ENCODE data around the gene PDHX.
A peak's percentile ranks its signal among the peaks of the same experiment; 100 is the strongest.
"Not testable (repeated sequence)": the region's sequence is repeated elsewhere in the genome, so short reads cannot be mapped to it uniquely, and the experiment has no call there.

Gene PDHX

GRCh38 chr11:35017528-35018342 lies 101.3 kb downstream of the PDHX start:
- no peak for DNase-seq (ENCODE audit: low spot score)

DNA sequence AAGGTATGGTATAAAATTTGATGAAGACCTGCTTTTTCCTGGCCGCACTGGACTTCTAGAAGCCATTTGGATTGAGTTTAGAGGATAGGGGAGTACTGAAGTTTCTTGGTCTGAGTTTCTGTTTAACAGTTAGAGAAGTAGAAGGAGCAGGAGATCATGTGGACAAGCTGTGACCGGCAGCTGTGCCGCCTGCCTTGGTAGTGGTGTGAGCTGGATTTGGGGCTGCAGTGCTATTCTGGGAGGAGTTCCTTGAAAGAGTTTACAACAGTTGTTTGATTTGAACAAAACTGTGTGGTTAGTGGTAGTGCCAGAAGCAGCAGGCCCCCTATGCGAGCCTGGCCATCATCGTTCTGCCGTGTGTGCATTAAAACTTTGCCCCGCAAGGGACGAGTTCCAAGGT lies 105.2 kb downstream of the PDHX start:
- DNase-seq (ENCODE audit: low spot score): no peak

DNA sequence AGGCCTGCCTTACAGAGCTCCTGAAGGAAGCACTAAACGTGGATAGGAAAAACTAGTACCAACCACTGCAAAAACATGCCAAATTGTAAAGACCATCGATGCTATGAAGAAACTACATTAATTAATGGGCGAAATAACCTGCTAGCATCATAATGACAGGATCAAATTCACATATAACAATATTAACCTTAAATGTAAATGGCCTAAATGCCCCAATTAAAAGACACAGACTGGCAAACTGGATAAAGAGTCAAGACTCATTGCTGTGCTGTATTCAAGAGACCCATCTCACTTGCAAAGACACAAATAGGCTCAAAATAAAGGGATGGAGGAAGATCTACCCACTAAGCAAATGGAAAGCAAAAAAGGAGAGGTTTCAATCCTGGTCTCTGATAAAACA lies 107.5 kb downstream of the PDHX start:
- DNase-seq (ENCODE audit: low spot score): not testable (repeated sequence)

GRCh38 chr11:35028007-35028406 lies 111.6 kb downstream of the PDHX start:
- DNase-seq (ENCODE audit: low spot score): not testable (repeated sequence)

GRCh38 chr11:35029979-35030682 lies 113.7 kb downstream of the PDHX start:
- DNase-seq (ENCODE audit: low spot score): peak; percentile 12

DNA sequence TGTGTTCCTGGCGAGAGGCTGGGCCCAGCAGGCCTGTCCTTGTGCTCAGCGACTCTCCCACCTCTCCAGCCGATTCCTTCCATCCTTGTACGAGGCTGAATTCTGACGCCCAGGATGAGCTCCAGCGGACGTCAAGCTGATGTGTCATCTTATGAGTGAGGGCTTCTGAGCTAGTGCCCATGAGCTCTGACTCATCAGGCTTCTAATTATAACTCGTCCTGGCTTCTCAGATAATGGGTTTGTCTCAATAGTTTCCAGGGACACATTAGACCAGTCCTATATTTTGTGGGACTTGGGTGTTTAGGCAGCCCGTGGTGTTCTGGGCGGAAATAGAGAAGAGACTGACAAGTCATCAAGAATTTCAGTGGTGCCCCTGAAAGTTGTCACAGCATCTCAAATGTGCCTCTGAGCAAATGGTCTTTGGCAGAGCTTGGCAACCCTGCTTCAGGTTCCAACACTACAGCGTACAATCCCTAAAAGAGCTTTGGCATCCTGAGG lies 114.3 kb downstream of the PDHX start:
- DNase-seq (ENCODE audit: low spot score): peak; percentile 59

DNA sequence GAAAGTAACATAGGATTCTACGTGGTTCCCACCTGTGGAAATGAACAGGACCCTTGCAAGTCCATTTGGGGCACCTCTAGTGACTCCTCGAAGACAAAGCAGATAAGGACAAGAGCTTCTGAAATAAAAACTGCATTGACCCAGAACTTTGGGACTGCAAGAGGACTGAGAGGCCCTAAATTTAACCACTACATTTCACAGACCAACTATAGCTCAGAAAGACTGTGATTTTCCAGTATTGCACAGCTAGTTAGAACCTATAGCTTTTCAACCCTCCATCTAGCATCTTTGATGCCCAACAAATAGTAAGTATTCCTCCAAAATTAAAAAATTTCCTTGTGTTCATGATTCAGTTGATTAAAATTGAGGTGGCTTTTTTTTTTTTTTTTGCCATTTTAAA lies 114.9 kb downstream of the PDHX start:
- no peak for DNase-seq (ENCODE audit: low spot score)

DNA sequence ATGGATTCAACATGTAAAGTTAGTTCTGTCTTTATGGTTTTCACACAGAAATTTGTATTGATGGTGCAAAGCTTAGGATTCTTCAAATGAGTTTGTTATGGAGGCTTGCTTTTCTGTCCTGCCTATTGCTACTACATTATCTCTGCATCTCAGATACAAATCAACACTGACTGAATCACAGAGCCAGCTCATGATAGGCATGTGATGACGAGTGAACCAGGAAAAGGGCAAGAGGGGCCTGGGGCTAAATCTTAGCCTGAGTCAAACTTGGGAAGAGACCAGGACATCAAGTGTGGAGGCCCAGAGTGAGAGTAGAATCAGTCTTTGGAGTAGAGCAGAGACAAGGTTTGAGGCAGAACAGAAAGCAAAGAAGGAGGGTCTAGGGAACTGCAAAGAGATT lies 115.4 kb downstream of the PDHX start:
- DNase-seq (ENCODE audit: low spot score): no peak

GRCh38 chr11:35033011-35033410 lies 116.6 kb downstream of the PDHX start:
- no peak for DNase-seq (ENCODE audit: low spot score)

GRCh38 chr11:35034401-35034800 lies 118.0 kb downstream of the PDHX start:
- no peak for DNase-seq (ENCODE audit: low spot score)

- DNase-seq (ENCODE audit: low spot score): peak; percentile 40
These were observed 119.5 kb downstream of the PDHX start for GRCh38 chr11:35035894-35036408.

DNA sequence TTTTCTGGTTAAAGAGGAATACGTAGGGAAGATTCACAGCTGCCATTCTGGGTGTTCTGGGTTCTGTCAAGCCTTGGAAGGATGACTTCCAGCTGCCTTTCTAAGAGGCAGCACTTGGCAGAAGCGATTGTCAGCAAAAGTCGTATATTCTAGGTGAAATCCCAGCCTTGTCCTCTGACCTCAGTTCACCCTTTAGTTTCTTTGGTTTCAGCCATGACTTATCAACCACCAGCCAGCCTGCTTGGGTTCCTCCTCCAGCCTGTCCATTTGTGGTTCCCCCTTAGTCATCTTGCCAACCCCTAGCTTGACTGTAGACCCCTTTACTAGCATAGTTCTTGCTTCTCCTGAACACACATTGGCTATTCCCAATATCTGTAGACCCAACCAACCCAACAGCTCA lies 120.2 kb downstream of the PDHX start:
- DNase-seq (ENCODE audit: low spot score): no peak

- no peak for DNase-seq (ENCODE audit: low spot score)
These were observed 122.0 kb downstream of the PDHX start for GRCh38 chr11:35038211-35038928.

- DNase-seq (ENCODE audit: low spot score): no peak
These were observed 122.7 kb downstream of the PDHX start for GRCh38 chr11:35039076-35039475.

DNA sequence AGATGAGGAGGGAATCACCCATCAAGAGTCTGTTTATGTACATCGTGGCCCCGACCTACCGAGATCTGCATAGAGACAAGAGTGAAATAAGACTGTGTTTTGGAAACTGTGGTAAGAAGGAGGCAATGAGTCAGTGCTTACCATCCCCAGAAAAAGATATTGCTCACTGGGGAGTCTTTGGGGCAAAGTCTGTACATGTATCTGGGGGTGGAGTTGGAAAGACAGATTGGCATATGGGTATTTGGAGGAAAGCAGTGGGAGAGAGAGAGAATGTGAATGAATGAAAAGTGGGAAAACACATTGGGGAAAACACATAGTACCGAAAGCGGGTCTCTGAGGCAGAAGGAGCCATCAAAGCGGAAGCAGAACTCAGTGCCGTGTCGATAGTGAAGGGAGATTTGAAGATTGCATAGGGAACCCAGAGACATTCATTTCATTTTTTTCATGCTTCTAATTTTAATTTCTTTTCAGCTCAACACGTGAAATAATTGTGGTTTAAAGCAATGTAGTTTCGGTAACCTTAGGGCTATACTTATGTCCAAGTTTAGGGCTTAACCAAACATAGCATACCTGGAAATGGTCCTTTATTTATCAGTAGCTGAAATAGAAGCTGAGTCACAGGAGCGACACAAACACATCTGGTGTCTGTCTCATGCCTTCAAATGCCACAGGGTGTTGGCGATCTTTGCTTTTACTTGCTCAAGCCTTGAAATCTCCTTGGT lies 124.0 kb downstream of the PDHX start:
- no peak for DNase-seq (ENCODE audit: low spot score)

- DNase-seq (ENCODE audit: low spot score): no peak
These were observed 124.7 kb downstream of the PDHX start for GRCh38 chr11:35041070-35041554.

DNA sequence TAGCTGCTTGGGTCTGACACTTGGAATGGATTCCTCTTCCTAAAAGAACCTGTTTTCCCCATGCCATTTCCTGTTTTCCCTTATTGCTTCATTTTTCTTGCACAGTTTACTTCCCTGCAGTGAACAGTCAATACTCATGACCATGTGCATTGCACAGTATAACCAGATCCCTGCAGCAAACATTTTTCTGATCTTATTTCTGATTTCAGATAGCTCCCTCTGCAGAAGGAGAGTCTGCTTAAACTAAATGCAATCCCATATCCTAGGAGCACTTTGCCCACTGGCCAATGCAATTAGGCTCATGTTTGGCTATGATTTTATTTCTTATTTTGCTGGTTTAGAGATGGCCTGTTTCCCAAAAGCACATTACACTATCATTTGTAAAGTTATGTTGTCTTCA lies 125.8 kb downstream of the PDHX start:
- DNase-seq (ENCODE audit: low spot score): no peak

DNA sequence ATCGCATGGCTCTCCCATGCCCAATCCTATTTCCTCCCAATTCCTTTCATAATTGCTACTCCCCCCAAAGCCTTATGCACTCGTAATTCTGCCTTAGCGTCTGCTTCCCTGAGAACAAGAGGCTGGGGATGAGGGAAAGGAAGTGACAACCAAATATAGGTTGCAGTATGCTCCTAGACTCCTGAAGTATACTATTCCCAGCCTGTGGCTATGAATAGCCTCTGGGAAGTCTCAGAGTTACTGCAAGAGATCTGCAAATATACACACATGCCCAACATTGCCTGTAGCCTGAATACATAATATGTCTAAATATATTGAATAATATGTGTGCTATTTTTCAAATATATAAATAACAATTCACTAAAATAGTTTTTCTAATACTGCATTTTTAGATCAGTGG lies 126.5 kb downstream of the PDHX start:
- no peak for DNase-seq (ENCODE audit: low spot score)

GRCh38 chr11:35043936-35044335 lies 127.5 kb downstream of the PDHX start:
- DNase-seq (ENCODE audit: low spot score): no peak

- DNase-seq (ENCODE audit: low spot score): no peak
These were observed 128.9 kb downstream of the PDHX start for GRCh38 chr11:35045236-35045820.
